NCI-H345 treated with DMSO at 0.1 percent for 48 hours (cell line): ENCODE data around the gene POLN.

ENCODE experiments used
- DNase-seq: peaks from one replicate; lab custom pipeline; 2025; ENCODE audit not compliant: unreplicated experiment; lab: John Stamatoyannopoulos, UW

The POLN gene

DNA sequence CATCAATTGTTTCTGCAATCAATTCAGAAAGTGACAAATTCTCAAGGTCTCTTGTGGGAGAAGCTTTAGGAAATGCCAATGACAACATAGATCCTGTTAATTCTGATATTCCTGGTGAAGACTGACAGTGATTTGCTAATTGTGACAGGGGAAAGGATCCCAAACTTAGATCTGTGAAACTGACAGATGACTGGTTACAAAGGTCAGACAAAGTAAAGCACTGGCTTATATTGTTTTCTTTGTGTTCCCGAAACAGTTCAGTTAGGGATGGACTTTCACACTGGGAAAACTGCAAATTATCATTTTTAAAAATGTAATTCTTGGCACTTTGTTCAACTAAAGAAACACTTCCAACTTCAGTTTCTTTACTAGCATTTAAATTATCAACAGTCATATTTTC is 152.7 kb downstream of the POLN start:
- no peak for DNase-seq

DNA sequence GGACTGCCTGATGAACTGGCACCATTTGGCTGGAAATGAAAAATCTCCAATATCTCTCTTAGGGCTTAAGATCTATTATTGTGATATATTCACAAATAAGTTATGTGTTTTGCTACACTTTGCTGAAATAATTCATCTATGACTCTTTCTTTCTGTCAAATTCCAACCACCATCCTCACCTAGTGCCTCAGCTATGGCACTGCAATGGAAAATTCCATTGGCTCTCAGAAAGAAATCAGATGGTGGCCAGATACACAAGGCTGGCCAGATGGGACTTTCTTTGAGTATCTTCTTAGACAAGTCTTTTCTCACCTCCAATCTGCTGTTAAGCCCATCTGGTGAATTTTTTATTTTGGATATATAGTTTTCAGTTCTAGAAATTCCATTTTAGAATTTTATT is 154.8 kb downstream of the POLN start:
- DNase-seq: no peak

DNA sequence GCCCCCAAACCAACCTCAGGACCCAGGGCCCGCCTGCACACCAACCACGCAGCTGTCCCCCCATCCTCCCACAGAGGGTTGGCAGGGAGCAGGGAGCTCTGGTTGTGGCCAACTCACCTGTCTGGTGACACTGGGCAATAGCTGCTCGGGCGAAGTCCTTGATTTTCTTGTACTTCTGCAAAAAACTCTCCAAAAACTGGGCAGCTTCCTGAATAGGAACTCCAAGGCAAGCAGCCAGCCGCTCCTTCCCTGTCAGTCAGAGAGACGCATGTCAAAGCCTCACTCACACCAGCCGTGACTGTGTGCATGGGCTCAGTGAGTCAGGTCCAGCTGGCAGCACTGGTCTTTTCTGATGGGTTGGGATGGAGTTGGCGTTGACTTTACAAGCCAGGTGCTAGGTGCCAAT is 156.4 kb downstream of the POLN start:
- no peak for DNase-seq

DNA sequence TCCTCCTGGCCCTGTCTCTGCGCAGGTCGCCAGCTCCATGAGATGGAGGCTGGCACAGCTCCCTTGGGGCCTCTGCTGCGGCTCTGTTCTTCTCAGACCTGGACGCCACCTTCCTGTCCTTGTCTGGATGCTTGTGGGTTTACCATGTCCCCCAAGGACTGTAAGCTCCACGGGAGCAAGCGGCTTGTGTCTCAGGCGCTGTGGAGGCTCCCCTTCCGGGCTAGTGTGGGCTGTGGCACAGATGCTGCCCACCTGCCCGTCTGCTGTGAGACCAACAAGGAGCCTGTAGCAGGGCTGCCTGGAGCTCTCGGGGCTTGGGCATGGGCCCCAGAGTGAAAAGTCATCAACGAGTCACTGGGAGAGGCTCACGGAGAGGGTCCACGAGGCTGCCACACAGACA is 157.6 kb downstream of the POLN start:
- no peak for DNase-seq

DNA sequence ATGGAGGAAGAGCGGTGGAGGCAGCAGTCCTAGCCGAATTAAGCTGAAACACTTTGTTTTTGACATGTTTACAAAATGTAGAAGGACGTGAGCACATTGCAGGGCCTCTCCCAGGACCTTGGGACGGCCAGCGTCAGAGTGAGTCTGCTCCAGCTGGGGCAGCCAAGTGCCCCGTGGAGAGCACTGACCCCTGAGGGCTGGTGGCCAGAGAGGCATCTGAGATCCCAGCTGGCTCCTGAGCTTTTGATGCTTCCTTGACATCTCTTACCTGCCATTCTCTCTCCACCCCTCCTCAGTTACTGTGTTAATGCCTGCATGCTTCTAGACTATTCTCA is 158.1 kb downstream of the POLN start:
- DNase-seq: no peak

DNA sequence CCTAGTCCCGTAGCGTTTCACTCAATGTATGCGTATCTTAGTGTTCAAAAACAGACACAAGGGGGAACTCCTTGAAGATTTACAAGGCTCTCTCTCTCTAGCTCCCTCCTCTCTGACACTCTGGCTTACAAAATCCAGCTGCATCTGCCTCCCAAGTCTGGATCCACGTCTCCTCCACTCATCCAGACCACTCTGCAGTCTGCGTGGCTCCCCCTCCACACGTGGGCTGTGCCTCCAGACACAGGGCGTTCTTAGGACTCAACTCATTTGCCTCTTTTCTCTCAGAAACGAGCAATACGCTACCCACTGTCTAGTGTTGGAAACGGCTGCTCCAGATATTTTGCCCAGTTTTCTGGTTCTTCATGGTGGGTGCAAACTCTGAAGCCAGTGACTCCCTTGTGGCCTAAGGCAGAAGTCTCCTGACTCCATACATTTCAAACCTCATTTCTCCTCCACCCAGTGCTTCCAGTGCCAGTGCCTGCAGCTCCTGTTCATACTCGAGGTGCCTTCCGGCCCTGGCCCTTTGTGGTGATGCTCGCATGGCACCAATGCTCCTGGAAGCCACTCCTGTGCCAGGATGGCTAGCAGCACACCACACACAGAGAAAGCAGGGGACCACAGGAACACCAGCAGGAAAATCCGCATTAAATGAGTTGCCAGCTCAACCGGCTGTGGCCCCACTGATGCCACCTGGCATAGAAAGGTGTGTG is 158.7 kb downstream of the POLN start:
- DNase-seq: no peak

DNA sequence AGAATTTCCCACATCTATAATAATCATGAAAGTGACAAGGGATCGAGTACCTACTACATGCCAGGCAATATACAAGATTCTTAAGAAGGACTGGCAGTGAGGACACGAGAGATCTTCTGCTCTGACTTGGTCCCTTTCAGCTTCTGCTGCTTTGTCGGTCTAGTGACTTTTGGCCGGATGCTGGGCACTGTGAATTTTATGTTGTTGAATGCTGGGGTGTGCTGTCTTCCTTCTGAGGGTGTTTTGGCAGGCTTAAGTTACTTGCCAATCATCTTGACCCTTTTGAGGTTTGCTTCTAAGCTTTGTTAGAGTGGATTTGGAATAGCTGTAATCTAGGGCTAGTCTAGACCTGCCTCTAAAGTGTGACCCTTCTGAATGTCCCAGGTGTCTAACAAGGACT is 159.3 kb downstream of the POLN start:
- DNase-seq: no peak

DNA sequence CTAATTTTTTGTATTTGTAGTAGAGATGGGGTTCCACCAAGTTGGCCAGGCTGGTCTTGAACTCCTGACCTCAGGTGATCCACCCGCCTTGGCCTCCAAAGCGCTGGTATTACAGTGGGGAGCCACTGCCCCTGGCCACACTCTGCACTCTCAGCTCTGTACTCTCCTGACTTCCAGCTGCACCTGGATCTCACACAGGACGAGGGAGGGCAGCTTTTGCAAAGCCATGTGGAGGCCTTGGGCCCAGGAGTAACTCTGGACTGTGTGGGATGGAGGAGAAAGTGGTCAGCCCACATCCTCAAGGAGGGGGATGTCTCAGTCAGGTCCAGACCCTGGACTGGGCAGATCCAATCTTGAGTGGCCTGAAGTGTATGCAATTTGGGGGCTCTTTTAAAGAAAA is 159.8 kb downstream of the POLN start:
- no peak for DNase-seq

DNA sequence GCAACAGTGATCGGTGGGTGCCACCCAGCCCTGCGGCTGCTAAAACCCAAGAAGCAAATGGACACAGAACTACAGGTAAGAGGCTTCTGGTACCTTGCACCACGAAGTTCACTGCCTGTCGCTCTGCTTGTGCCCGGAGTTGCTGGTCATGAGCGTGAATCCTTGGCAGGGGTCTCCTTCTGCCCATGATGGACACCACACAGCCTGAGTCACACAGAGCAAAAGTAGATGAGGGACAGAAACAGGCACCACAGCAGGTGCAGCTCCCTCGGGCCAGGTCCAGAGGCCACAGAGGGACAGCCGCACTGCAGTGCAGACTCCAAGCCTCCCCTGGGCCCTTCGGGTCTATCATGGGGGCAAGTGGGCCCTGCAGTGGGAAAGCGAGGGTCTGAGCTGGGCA is 160.4 kb downstream of the POLN start:
- no peak for DNase-seq

DNA sequence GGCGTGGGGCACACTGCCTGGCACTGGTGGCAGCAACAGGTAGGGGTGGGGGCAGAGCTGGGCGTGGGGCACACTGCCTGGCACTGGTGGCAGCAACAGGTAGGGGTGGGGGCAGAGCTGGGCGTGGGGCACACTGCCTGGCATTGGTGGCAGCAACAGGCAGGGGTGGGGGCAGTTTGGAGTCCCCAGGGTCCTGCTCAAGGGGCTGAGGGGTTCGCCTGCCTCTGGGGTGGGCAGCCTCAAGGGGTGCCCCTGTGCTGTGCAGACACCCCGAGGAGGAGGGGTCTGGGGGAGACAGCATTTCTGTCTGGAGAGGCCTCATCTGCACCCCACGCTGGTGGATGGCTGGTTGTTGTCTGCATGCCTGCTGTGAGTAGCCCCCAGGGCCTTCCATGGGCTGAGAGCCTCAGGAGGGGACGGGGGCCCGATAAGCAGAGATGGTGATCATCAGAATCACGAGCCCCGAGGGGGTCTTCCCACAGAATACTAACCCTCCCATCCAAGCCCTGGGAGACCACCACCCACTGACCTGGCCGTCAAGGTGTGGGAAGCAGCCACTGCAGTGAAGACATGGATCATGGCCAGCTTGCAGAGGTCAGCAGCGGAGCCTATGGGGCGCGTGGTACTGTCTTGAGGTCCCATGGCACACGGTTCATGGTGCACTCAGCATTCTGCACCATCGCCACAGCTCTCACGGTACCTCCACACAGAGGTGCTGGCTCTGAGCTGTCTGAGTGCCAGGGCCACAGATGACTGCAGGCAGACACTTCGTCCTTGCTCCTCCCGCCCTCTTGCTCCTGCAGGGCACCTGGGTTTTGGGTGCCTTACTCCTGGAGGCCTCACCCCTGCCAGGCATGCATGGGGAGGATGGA is 161.3 kb downstream of the POLN start:
- no peak for DNase-seq

DNA sequence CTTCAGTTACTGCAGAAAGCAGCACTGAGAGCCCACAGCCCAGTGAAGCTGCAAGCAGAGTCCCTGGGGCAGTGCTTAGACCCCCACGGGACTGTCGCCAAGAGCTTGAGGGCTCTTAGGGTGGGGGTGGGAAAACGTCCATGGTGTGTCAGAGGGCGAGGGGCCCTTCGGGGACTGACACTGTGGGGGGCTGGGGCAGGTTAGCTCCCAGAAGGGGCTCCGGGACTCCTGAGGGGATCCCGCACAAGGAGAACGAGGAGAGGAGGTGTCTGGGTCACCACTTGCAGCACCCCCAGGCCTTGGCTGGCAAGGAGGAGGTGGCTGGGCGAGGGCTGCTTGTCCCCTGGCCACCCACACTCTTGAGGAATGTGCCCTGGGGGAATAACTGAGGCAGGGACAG is 162.0 kb downstream of the POLN start:
- DNase-seq: no peak

DNA sequence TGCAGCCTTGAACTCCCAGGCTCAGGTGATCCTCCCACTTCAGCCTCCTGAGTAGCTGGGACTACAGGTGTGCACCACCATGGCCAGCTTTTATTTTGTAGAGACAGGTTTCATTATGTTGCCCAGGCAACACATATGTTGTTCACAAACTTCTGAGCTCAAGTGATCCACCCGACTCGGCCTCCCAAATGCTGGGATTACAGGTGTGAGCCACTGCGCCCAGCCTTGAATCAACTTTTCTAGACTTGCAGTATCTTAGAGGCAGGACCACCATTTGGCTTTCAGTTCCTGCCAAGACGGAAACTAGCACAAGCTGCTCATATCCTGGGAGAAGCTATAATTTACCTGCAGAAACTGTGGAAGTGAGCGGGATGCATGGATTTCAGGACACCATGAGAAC is 162.9 kb downstream of the POLN start:
- DNase-seq: no peak

DNA sequence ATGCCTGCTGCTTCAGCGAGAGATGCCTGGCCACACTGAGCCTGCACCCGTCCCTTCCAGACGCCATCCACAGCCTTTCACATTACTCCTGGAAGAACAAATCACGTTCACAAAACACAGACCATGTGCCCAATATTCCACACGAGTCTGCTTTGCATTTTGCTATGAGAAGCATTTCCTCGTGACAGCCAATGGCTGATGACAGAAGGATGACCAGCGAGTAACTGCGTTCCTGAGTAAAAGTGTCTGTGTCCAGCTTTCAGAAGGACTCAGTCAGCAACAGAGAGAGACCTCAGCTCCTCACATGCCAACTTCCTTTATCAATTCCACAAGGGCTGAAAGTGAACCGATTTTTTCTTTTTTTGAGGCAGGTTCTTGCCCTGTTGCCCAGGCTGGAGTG is 163.3 kb downstream of the POLN start:
- no peak for DNase-seq

DNA sequence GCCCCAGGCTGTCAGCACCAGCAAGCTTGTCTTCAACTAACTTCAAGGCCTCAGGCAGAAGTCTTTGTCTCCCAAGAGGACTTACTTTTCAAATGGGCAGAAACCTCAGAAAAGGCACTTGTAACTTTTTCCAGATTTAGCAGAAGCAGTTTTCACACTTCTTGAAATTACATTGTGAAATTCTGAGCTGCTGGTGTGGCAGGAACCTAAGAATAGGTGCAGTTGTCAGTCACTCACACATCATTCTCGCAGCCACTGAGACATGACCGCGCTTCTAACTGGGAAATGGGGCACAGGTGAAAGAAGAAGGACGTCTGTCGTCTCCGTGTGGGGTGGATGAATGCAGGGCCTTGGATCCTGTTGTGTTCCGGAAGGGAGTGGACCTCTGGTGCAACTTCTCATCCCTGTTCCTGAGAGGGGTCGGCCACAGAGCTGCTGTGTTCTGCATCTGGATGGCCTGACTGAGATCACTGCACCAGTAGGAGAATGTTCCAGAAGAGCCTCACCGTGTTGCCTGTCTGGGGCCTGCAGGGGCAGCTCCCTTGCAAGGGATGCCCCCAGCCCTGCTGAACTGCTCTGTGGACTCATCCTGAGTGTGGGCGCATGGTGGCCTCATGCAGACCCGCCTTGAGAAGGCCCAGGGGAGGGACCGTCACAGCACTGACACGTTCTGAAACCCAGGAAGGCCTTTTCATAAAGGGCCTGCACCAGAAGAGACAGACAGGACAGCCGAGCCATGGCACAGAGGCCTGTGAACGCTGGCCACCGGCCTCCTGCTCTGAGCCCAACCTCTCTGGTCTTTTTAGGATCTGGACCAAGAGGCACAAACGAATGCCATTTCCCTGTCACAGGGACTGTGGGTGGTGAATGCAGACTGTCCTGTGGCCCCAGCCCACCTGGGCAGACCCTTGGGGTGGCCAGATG is 164.1 kb downstream of the POLN start:
- no peak for DNase-seq

DNA sequence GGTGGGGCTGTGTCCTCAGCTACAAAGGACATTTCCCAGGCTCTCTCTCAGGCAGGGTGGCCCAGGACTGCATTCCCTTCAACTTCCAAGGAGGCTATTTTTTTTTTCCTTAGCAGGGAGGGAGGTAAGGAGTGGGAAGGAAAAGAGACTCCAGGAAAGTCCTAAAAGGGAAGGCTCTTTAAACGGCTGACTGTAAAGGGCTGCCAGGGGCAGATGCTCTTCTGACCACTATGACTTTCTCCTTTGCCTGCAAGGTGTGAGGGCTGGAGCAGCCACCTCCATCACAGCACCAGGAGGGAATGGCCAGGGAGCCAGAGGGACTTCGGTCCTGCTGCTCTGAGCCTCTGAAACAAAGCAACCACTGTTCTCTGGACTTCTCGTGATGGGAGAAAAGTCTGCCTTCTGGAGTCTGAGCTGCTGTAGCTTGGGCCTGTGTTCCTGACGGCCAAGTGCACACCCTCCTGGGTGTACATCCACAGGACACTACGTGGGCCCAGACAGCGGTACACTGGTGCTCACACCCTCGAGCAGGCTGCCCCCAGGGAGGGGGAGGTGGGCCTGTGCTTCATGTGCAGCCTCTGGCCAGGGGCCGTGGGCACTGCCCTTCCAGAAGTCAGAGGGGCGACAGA is 164.9 kb downstream of the POLN start:
- no peak for DNase-seq

DNA sequence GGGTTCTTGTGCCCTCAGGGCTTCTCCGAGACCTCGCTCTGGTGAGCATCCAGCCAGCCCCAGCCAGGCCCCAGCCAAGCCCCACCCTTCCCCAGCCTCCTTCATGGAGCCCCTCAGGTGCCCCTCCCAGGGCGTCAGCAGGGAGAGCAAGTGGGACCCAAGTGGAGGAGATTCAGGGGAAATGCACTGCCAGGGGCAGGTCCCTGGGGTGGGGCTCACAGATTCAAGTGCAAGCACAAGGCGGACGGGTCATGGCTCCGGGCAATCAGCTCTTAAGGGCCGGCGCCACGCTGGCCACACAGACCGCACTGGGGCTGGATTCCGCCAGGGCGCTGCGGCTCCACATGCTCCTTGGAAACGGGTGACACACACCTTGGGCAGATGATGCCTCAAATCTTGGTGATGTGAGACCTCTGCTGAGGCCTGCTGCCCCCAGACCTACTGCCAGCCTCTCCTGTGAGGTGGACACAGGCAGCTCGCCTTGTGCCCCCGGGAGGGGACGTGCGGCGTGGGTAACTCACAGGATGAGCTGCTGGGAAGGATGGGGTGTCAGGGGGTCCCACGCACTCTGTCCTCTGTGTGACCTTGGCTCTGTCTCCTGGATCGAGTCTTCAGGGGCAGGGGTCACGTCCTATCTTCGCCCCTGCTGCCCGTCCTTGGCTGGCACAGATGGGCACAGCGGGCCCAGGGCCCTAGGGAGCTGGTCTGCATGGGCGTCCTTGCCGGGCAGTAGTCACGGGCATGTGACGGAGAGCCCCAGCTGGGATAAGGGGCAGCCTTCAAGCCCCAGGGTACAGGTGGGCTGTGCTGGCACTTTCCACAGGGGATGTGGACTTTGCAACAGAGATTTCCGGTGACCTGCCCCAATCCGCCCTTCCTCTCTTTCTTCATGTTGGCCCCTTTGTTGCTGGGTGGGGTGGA is 165.7 kb downstream of the POLN start:
- DNase-seq: no peak

DNA sequence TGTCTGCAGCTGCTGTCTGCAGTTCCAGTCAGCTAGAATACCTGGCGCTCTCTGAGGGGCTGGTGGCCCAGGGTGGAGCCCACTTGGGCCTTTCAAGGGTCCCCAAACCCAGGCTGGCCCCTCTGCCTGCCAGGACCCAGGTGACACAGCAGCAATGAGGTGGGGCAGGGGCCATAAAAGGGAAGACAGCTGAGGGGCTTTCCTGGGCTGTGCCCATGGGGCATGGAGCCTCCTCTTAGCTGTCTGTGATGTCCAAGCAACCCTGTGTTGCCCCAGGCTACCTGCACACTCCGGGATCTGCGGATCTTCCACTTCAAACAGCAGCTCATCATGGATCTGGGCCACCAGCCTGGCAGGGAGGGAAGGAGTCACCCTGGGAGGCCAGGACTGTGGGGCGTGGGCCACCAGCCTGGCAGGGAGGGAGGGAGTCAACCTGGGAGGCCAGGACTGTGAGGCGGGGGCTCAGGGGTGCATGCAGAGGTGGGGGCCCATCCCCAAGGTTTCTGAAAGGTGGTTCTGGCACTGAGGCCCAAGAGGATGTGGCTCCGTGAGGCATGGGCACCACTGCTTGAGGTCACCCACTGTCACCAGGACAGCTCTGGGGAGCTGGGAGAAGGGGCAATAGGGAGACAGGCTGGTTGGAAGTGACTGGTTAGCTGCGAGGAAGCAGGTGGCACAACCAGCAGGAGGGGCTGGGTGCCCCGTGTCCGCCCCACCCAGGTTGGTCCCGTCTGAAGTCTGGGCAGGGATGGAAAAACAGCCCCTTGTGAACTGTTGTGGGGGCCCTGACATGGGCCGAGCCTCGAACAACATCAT is 166.5 kb downstream of the POLN start:
- DNase-seq: no peak

DNA sequence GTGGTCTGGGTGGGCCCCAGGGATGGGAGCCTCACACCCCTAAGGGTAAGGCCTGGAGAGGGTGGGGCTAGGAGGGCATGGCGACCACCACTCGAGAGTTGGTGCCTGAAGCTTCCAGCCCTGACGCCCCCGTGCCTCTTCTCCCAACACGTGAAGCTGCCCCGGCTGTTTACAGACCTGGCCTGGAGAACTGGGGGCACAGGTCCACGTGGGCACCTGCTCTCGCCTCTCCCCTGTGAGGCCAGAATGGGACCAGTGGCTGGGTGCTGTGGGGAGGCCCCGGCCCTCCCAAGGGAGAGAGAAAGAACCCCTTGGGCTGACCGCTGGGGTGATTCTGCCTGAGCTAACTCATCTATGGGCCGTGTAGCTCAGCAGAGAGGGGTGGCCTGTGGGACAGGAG is 167.3 kb downstream of the POLN start:
- no peak for DNase-seq

DNA sequence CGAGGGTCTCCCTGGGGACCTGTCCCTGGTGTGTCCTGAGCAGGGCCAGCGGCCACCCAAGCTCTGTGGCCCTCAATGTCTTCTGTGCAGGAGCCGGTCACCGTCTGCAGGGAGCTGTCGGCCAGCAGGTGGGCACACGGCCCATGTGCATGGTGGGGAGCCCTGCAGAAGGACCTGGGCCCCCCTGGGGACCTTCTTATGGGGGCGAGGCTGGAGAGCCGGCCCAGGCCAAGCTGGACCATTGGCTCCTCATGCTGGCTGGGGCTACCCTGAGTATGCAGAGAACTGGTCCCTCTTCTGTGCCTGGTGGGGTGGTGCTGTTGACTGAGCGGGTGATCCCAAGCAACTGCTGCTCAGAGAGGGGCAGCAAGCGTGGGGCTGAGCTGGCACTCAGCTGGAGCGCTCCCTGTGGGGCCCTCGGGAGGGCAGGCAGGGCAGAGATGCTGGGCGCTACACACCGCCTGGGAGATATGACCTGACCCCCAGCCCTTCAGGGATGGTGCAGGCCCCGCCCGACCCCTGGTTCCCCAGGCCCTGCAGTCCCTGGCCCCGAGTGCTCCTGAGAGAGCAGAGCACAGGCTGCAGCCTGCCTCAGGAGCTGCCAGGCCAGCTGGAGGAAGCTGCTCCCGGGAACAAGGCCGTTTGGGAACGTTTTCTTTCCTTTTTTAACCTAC is 168.0 kb downstream of the POLN start:
- DNase-seq: no peak
